ENCODE results near the gene CACNA1C. TPM values are rescaled to one million over a fixed set of nuclear protein-coding genes. Genes with fewer than 3 reads are reported as not detected.
"Not testable (repeated sequence)": the region's sequence is repeated elsewhere in the genome, so short reads cannot be mapped to it uniquely, and the experiment has no call there.

The CACNA1C gene
- total RNA-seq, 1 donor from 2014 or later, result 0.14 TPM

- no peaks in the 10 kb centered on the region for H3K4me1 Mint-ChIP-seq (ENCODE audit: low read depth)
- H3K27me3 Mint-ChIP-seq (ENCODE audit: low read depth), result no peaks in the 10 kb centered on the region
- H3K27ac Mint-ChIP-seq, result no peak overlapping the region
- H3K9me3 Mint-ChIP-seq, result peaks cover 4% of the 10 kb centered on the region
- DNase-seq (ENCODE audit: low spot score), result no peak
- H3K4me3 Mint-ChIP-seq (ENCODE audit: low read depth), result no peak overlapping the region
- H3K36me3 Mint-ChIP-seq (ENCODE audit: low read depth), result no peaks in the 10 kb centered on the region
- intact Hi-C loops (cut with micrococcal nuclease), result no loop called here
These were observed 198.0 kb downstream of the CACNA1C start for GRCh38 chr12:2250797-2251196.

GRCh38 chr12:2251526-2252209 lies 198.9 kb downstream of the CACNA1C start:
- no peak overlapping the region for H3K27ac Mint-ChIP-seq
- H3K9me3 Mint-ChIP-seq, result peaks cover 7% of the 10 kb centered on the region
- H3K27me3 Mint-ChIP-seq (ENCODE audit: low read depth), result no peaks in the 10 kb centered on the region
- no peak for DNase-seq (ENCODE audit: low spot score)
- H3K4me3 Mint-ChIP-seq (ENCODE audit: low read depth), result no peak overlapping the region
- no peaks in the 10 kb centered on the region for H3K4me1 Mint-ChIP-seq (ENCODE audit: low read depth)
- H3K36me3 Mint-ChIP-seq (ENCODE audit: low read depth), result no peaks in the 10 kb centered on the region
- intact Hi-C loops (cut with micrococcal nuclease), result no loop called here

GRCh38 chr12:2255311-2255710 lies 202.5 kb downstream of the CACNA1C start:
- no peak overlapping the region for H3K4me3 Mint-ChIP-seq (ENCODE audit: low read depth)
- H3K27ac Mint-ChIP-seq, result no peak overlapping the region
- H3K9me3 Mint-ChIP-seq, result peaks cover 7% of the 10 kb centered on the region
- H3K27me3 Mint-ChIP-seq (ENCODE audit: low read depth), result peaks cover 6% of the 10 kb centered on the region
- no peak for DNase-seq (ENCODE audit: low spot score)
- H3K36me3 Mint-ChIP-seq (ENCODE audit: low read depth), result no peaks in the 10 kb centered on the region
- H3K4me1 Mint-ChIP-seq (ENCODE audit: low read depth), result peaks cover 4% of the 10 kb centered on the region
- intact Hi-C loops (cut with micrococcal nuclease), result no loop called here

DNA sequence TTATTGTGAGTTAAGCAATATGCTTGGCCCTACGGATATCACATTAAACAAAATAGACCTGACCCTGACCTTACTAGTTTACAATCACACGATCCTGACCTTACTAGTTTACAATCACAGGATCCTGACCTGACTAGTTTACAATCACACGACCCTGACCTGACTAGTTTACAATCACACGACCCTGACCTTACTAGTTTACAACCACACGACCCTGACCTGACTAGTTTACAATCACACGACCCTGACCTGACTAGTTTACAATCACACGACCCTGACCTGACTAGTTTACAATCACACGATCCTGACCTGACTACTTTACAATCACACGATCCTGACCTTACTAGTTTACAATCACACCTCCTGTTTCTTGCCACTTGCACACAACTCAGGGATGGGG lies 202.9 kb downstream of the CACNA1C start:
- H3K27ac Mint-ChIP-seq; H3K4me3 Mint-ChIP-seq (ENCODE audit: low read depth); H3K36me3 Mint-ChIP-seq (ENCODE audit: low read depth); H3K4me1 Mint-ChIP-seq (ENCODE audit: low read depth); DNase-seq (ENCODE audit: low spot score); H3K9me3 Mint-ChIP-seq; H3K27me3 Mint-ChIP-seq (ENCODE audit: low read depth); intact Hi-C loops (cut with micrococcal nuclease): not testable (repeated sequence)

DNA sequence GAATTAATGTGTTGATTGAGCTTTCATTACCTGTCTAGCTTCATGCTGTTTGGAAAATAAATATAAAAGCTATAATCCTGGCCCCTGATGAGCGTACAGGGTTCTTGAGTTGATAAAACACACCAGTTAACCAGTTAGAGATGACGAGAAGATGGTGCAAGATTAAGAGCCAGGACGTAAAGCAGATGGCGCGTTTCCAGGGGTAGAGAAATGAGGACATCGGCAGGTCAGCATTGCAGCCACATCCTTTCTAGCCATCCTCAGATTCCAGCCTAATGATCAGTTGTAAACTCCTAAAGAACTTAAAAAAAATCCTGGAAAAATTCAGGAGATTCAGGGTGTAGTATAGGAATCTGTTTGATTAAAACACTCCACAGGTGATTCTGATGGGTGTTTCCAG lies 203.7 kb downstream of the CACNA1C start:
- no peak for DNase-seq (ENCODE audit: low spot score)
- H3K27me3 Mint-ChIP-seq (ENCODE audit: low read depth), result peaks cover 6% of the 10 kb centered on the region
- H3K27ac Mint-ChIP-seq, result no peak overlapping the region
- H3K9me3 Mint-ChIP-seq, result peaks cover 7% of the 10 kb centered on the region
- H3K4me1 Mint-ChIP-seq (ENCODE audit: low read depth), result peaks cover 4% of the 10 kb centered on the region
- intact Hi-C loops (cut with micrococcal nuclease), result no loop called here
- H3K4me3 Mint-ChIP-seq (ENCODE audit: low read depth), result no peak overlapping the region
- no peaks in the 10 kb centered on the region for H3K36me3 Mint-ChIP-seq (ENCODE audit: low read depth)

DNA sequence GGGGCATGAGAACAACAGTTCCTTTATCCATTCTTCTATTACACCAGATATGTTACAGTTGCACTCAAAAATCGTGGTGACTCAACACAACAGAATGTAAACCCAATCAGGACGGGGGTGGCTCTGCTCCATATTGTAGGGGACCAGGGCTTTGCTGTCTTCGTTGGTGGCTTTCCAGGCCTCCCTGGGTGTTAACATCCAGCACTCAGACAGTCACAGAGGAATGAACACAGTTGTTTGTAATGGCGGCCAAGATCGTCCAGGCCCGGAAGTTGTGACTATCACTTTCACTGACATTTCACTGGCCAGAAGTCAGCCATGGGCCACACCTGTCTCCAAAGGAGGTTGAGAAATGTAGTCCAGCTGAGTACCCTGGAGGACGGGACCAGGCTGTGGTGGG lies 204.1 kb downstream of the CACNA1C start:
- intact Hi-C loops (cut with micrococcal nuclease), result no loop called here
- no peak overlapping the region for H3K27ac Mint-ChIP-seq
- H3K9me3 Mint-ChIP-seq, result peaks cover 7% of the 10 kb centered on the region
- peaks cover 4% of the 10 kb centered on the region for H3K4me1 Mint-ChIP-seq (ENCODE audit: low read depth)
- H3K27me3 Mint-ChIP-seq (ENCODE audit: low read depth), result peaks cover 6% of the 10 kb centered on the region
- DNase-seq (ENCODE audit: low spot score), result no peak
- H3K36me3 Mint-ChIP-seq (ENCODE audit: low read depth), result no peaks in the 10 kb centered on the region
- no peak overlapping the region for H3K4me3 Mint-ChIP-seq (ENCODE audit: low read depth)

DNA sequence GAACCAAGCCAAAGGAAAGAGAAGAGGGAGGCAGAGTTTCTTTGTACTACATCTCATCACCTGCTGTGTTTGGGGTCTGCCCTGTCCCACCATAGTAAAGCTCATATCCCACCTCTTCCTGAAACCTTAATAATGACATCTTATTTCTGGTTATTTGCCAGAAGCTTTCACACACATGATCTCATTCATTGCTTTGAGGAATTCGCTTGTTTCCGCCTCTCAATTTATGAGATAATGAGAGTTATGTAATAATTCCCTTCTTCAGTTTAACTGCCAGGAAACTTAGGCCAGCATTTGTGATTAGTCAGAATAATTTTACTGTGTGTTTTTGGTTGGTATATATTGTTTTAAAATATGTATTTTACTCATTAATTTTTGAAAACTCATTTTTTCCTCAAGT lies 205.2 kb downstream of the CACNA1C start:
- H3K4me1 Mint-ChIP-seq (ENCODE audit: low read depth), result peaks cover 4% of the 10 kb centered on the region
- H3K36me3 Mint-ChIP-seq (ENCODE audit: low read depth), result no peaks in the 10 kb centered on the region
- no peak for DNase-seq (ENCODE audit: low spot score)
- H3K9me3 Mint-ChIP-seq, result peaks cover 7% of the 10 kb centered on the region
- peaks cover 6% of the 10 kb centered on the region for H3K27me3 Mint-ChIP-seq (ENCODE audit: low read depth)
- H3K4me3 Mint-ChIP-seq (ENCODE audit: low read depth), result no peak overlapping the region
- H3K27ac Mint-ChIP-seq, result no peak overlapping the region
- intact Hi-C loops (cut with micrococcal nuclease), result no loop called here

- no peaks in the 10 kb centered on the region for H3K36me3 Mint-ChIP-seq (ENCODE audit: low read depth)
- no peak overlapping the region for H3K4me3 Mint-ChIP-seq (ENCODE audit: low read depth)
- no peak for DNase-seq (ENCODE audit: low spot score)
- H3K9me3 Mint-ChIP-seq, result peaks cover 7% of the 10 kb centered on the region
- H3K27ac Mint-ChIP-seq, result no peak overlapping the region
- H3K27me3 Mint-ChIP-seq (ENCODE audit: low read depth), result peaks cover 6% of the 10 kb centered on the region
- intact Hi-C loops (cut with micrococcal nuclease), result no loop called here
- H3K4me1 Mint-ChIP-seq (ENCODE audit: low read depth), result peaks cover 4% of the 10 kb centered on the region
These were observed 206.6 kb downstream of the CACNA1C start for GRCh38 chr12:2259369-2259768.

DNA sequence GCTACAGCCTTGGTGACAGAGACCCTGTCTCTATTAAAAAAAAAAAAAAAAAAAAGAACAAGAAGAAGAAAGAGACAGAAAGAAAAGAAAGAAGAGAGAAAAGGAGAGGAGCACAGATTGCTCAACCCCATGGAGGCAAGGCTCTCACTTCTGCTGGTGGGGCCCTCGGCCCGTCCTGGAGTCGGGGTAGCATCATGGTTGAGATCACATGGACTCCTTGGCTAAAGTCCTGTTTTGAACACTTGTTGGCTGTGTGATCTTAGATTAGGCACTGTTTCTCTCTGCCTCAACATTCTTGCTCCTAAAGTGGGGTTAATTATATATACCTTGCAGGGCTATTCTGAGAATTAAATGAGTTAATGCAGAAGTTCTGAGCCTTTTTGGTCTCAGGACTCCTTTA lies 207.7 kb downstream of the CACNA1C start:
- H3K4me1 Mint-ChIP-seq (ENCODE audit: low read depth), result peaks cover 4% of the 10 kb centered on the region
- H3K4me3 Mint-ChIP-seq (ENCODE audit: low read depth), result no peak overlapping the region
- no peak overlapping the region for H3K27ac Mint-ChIP-seq
- no peaks in the 10 kb centered on the region for H3K36me3 Mint-ChIP-seq (ENCODE audit: low read depth)
- no peak for DNase-seq (ENCODE audit: low spot score)
- intact Hi-C loops (cut with micrococcal nuclease), result no loop called here
- peaks cover 7% of the 10 kb centered on the region for H3K9me3 Mint-ChIP-seq
- H3K27me3 Mint-ChIP-seq (ENCODE audit: low read depth), result peaks cover 6% of the 10 kb centered on the region

- Mint-ChIP-seq H3K27me3 (ENCODE audit: low read depth) (peaks cover 6% of the 10 kb centered on the region), H3K36me3 (ENCODE audit: low read depth) (no peaks in the 10 kb centered on the region), H3K9me3 (no peaks in the 10 kb centered on the region), H3K4me1 (ENCODE audit: low read depth) (peaks cover 4% of the 10 kb centered on the region), H3K27ac (no peak overlapping the region), H3K4me3 (ENCODE audit: low read depth) (no peak overlapping the region)
- no peak for DNase-seq (ENCODE audit: low spot score)
- intact Hi-C loops (cut with micrococcal nuclease), result no loop called here
These were observed 208.9 kb downstream of the CACNA1C start for GRCh38 chr12:2261708-2262107.

DNA sequence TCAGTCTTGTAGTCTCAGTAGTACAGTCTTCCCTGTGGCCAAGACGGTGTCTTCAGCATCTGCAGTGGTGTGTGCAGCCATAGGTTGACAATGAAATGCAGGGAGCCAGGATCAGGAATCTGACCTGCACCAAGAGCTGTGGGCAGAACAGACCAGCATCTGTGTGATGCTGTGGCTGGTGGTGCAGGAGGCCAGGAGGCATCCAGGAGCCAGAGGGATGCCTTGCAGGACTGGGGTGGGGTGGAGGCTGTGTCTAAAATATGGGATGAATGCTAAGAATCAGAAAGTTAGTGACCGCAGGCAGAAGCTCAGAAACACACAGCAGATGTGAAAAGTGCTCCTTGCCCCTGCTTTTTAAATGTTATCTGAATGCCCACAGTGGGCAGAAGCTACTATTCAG lies 209.7 kb downstream of the CACNA1C start:
- no peak for DNase-seq (ENCODE audit: low spot score)
- Mint-ChIP-seq H3K36me3 (ENCODE audit: low read depth) (no peaks in the 10 kb centered on the region), H3K4me3 (ENCODE audit: low read depth) (no peak overlapping the region), H3K4me1 (ENCODE audit: low read depth) (peaks cover 4% of the 10 kb centered on the region), H3K27me3 (ENCODE audit: low read depth) (peaks cover 6% of the 10 kb centered on the region), H3K27ac (no peak overlapping the region), H3K9me3 (no peaks in the 10 kb centered on the region)
- intact Hi-C loops (cut with micrococcal nuclease), result no loop called here

DNA sequence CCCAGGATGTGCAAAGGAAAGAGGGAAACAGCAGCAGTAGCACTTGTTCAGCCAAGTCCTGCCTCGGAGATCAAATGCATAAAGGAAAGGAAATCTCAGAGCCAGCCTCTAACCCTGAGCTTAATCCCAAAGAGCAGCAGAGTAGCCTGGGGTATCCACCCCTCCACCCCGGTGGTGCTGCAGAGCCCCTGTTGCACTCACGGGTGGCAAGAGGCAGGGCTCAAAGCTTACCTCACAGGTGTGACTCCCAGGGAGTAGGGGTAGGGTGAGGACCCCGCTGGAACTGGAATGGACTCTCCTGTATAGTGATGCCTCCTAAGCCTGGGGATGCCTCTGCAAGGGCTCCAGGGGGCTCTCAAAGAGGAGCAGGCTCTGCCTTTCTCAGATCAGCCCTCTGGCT lies 211.1 kb downstream of the CACNA1C start:
- Mint-ChIP-seq H3K4me3 (ENCODE audit: low read depth) (no peak overlapping the region), H3K27me3 (ENCODE audit: low read depth) (peaks cover 4% of the 10 kb centered on the region), H3K4me1 (ENCODE audit: low read depth) (peaks cover 4% of the 10 kb centered on the region), H3K9me3 (no peaks in the 10 kb centered on the region), H3K36me3 (ENCODE audit: low read depth) (no peaks in the 10 kb centered on the region), H3K27ac (no peak overlapping the region)
- DNase-seq (ENCODE audit: low spot score), result no peak
- intact Hi-C loops (cut with micrococcal nuclease), result no loop called here

DNA sequence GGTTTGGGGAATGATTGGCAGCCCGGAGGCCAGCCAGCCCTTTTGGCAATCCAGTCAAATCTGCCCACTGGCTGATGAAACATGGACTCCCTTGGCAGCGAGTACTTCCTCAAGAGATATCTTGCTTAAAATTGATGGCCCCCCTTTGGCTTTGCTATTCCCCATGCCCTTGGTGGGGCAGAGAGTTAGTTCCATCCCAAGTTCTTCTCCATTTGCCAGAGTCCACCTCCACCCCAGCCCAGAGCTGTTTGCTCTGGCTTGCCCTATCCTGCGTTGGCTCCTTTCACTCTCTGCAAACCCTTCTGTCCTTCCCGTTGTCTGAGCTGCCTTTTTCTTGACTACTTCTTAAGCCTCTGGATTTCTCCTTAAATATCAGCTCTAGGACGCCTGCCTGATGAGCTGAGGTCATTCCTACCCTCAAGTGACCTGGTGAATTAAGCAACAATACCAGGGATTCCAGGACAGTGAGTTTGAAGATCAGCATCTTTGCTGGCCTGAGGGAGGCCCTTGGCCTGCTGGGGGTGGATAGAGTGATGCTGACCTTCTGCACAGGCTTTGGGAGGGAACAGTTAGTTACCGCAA lies 212.0 kb downstream of the CACNA1C start:
- no peak overlapping the region for H3K4me3 Mint-ChIP-seq (ENCODE audit: low read depth)
- H3K27me3 Mint-ChIP-seq (ENCODE audit: low read depth), result no peaks in the 10 kb centered on the region
- DNase-seq (ENCODE audit: low spot score), result no peak
- H3K27ac Mint-ChIP-seq, result no peak overlapping the region
- intact Hi-C loops (cut with micrococcal nuclease), result no loop called here
- no peaks in the 10 kb centered on the region for H3K4me1 Mint-ChIP-seq (ENCODE audit: low read depth)
- H3K36me3 Mint-ChIP-seq (ENCODE audit: low read depth), result no peaks in the 10 kb centered on the region
- no peaks in the 10 kb centered on the region for H3K9me3 Mint-ChIP-seq
